GM19099 (cell line): ENCODE data around the gene EFHD1.

Experiments
- POLR2A ChIP-seq: IDR thresholded peaks from 3 replicates; pipeline ENCODE4 v1.6.1; 2011; ENCODE audit warnings: low read depth; ENCODE audit not compliant: insufficient read length; ENCODE audit errors: extremely low read depth

Gene EFHD1

DNA sequence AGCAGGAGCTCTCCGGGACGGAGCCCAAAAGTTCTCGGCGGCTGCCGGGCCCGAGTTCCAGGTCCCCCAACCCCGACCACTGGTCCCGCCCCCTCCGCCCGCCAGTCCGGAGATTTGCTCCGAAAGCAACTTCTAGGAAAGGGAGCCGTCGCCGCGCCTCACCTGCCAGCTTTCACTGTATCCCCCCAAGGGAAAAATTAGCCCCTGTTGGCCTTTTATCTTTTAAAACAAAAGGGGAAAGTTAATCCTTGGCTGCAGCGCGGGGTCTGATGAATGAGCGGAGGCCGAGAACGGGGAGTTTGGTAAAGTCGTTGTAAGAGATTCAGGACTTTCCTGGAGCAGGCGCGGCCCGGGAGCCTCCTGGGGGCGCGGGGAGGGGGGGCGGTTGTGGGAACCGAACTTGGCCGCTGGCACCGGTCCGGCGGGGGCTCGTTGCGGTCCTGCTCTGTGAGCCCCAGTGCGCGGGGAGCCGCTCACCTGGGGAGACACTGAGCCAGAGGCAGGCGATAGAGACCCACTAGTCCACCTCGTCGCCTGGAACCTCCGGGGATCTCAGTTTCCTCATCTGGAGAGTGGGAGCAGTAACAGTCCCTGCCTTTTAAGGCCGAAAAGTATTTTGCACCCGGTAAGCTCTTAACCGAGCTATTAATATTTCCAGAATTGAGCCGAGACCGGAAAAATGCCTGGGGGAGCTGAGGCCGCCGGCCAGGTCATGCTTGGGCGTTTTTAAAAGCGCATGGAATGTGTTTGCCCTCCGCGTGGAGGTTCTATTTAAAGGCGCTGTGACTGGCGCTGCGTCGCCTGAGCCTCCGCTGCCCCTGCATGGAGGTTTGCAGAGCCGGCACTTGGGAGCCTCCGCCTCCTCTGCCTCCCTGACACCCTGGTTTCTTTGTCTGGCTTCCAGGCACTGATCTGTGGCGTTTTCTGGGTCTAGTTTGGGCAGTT, 1.1 kb downstream of the EFHD1 start:
- TF ChIP-seq POLR2A: no peak

DNA sequence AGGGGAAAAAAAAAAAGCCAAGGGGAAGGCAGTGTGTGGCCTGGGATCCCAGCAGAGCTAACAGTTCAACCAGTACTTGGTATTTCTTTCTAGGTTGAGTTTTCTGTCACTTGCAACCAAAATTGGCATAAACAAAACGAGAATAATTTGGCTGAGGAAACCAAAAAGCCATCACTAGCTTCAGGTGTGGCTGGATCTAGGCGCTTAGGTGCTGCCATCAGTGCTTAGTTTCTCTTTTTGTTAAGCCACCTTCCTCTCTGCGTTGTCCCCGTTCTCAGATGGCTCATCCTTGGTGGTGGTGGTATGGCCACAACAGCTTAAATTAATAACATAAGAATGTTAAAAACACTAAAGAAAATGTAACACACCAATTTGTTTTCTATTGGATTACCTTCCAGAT, 2.4 kb downstream of the EFHD1 start:
- no peak for TF ChIP-seq POLR2A

DNA sequence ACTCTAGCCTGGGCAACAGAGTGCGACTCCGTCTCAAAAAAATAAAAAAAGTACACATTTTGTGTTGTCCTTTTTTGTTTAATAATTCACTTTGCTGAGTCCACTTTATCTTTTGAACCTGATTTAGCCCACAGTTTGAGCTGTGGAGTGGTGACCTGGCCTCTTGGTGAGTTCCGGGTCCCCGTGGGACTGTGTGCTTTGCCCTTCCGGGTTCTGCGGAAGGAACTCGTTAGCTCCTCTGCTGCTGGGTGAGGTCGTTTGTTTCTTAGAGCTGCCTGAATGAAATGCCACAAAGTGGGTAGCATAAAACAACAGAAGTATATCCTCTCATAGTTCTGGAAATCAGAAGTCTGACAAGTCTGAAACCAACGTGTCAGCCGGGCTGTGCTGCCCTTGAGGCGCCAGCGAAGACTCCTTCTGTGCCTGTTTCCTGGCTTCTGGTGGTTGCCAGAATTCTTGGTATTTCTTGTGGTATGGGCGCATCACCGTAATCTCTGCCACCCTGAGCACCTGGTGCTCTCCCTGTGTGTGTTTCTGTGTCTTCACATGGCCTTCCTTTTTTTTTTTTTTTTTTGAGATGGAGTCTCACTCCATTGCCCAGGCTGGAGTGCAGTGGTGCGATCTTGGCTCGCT, 3.5 kb downstream of the EFHD1 start:
- TF ChIP-seq POLR2A: no peak

DNA sequence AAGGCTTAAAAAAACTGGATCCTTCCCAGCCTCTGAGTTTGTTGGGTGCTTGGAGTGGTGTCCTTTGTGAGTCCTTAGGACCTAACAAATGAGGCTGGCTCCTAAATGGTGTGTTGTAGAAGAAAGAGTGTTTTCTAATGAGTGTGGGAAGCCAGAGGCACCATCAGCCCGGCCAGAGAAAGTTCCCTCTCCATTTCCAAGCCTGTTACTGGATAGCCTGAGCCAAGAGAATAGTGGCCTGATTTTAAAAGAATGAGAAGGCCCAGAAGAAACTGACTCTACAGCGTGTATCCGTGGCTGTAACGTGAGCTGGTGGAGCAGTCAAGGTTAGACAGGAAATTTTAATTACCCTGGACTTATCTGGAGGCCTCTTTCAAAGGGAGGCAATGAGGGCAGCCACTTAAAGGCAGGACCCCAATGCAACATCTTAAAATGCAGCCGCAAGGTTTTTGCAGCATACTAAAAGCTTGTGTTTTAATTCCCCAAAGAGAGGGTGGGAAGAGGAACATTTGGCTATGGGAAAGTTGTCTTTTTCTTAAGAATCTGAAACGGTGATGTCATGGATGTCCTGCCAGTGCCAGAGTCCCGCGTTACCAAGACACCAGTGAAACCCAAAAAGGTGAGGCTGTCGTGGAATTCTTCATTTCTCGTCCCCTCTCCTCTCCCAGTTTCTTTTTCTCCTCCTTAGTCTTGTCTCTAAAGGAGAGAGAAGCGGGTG, 4.6 kb downstream of the EFHD1 start:
- no peak for TF ChIP-seq POLR2A

DNA sequence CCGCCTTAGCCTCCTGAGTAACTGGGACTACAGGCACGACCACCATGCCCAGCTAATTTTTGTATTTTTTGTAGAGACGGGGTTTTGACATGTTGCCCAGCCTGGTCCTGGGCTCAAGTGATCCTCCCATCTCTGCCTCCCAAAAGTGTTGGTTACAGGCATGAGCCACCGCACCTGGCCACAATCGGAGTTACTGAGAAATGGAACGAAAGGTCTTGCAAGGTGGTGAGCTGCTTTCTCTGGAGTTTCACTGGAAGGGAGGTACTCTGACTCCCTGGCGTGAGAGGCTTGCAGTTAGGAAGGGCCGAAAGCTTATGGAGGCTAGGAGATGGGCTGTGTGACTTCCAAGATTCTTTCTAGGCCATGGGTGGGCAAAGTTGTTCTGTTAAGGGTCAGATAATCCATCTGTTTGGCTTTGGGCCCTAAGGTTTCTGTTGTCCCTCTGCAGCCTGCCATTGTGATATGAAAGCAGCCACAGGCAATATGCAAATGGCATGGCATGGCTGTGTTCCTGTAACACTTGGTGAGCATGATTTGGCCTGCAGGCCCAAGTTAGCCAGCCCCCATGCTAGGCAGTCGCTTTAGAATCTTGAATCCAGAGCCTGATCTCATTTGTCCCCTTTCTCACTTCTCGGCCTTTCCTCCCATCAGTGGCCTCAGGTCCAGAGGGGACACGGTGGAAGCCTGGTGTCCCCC, 7.9 kb downstream of the EFHD1 start:
- TF ChIP-seq POLR2A: no peak

DNA sequence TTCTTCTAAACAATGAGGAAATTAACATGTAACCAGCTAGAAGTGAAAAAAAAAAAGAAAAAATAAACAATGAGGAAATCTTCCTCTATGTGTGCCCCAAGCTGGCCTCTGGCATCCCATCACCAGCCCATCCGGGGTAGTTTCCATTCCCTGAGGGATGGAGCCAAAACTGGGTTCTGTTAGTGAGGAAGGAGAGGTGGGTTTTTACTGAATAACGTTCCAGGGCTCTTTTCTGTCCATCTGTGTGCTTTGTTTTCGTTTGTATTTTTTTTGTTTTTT, 9.7 kb downstream of the EFHD1 start:
- no peak for TF ChIP-seq POLR2A

DNA sequence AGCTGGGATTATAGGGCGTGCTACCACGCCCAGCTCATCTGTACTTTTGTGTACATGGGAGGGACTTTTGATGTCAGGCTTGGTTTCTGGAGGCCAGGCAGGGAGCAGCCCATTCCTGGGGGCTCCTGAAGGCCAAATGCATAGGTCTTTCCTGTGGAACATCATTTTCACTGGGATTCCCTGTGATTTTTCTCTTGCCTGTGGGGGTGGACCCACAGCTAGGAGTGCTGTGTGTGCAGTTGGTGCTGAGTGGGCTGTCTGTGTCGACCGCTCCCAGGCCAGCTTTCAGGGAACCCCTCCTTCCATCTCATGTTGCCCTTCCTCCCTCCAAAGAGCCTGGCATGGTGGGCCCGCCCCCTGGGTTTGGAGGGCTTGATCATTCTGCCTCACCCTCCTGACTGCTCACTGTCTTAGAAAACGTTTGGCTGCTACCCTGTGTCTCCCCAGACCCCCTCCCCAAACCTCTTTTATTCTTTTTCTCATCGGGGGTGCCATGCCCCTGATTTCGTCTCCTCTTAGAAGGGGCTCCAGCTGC, 10.5 kb downstream of the EFHD1 start:
- TF ChIP-seq POLR2A: no peak

DNA sequence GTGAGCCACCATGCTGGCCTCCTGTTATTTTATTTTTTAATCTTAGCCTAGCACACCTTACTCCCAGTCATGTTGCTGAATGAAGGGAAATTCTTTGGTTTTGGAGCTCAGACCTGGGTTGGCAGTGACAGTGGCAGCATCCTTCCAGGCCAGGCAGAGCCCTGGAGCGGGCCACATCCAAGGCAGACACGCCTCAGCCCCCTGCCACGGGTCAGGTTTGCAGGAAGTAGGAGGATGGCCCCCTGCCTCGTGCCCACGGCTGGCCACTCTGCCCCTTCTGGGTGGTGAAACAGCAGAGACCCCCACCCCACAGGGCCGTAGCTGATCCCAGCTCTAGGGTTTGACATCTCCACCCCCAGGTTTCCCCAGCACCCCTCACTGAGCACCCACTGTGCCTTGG, 11.7 kb downstream of the EFHD1 start:
- no peak for TF ChIP-seq POLR2A

DNA sequence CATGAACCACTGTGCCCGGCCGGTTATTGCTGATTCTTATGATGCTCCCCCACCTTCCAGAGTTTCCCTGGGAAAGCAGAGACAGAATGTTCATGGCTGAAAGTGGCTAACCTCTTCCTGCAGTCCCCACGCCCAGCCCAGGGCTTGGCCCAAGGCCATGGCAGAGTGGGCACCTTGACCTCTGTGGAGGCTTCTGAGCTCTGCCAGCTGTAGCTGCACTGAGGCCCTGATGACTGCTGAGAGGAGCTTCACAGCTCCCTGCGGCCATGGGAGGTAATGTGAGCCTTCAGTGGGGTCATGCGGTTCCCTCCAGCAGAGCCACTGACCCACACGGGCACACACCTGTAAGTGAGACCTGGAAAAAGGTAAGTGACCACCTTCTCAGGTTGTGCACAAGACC, 13.3 kb downstream of the EFHD1 start:
- TF ChIP-seq POLR2A: no peak

DNA sequence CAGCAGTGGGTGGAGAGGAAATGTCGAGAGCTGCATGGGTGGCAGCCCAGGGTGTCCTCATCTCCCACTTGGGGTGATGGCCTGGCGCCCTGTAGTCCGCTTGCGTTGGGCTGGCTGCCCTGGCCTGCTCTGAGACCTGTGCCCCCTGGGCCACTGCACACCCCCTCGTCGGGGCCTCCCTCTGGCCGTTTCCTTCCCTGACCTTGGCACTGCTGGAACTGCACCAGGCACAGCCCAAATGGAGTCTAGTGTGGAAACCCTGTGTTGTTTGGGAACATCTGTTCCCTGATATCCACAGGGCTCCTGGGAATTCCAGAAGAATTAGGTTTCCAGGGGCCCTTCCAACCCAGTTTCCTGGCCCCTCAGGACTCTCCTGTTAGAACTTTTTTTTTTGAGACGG, 13.9 kb downstream of the EFHD1 start:
- TF ChIP-seq POLR2A: no peak

DNA sequence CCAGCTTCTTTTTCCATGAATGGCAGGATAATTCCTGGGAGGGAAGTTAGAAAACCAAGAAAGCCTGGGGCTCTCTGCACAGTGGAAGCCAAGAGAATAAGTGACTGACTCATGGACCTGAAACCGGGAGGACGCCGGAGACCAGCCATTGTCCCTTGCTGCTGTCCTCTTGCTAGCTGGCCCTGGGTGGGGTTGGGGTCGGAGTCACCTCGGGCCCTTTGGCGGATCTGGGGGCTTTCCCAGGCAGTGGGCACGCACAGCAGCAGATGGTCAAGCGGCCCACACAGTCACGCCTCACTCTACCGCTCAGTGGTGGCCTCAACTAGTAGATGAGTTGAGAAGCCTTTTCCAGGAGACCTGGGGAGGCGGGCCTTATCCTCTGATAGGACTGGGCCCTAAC, 15.6 kb downstream of the EFHD1 start:
- TF ChIP-seq POLR2A: no peak

DNA sequence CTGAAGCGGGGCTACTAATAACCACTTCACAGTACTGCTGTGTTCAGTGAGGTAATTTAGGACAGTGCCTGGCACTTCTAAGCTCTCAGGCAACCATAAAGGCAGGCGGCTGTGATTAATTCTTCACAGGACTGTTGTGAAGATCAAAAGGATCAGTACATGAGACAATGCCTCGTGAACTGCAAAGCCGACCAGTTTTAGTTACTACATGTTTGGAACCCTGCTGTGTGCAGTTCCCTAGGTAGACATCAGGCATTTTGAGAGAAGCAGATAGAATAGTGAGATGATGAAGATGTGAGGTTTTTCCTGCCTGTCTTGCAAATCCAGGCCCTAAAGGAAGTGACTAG, 19.1 kb downstream of the EFHD1 start:
- TF ChIP-seq POLR2A: no peak

DNA sequence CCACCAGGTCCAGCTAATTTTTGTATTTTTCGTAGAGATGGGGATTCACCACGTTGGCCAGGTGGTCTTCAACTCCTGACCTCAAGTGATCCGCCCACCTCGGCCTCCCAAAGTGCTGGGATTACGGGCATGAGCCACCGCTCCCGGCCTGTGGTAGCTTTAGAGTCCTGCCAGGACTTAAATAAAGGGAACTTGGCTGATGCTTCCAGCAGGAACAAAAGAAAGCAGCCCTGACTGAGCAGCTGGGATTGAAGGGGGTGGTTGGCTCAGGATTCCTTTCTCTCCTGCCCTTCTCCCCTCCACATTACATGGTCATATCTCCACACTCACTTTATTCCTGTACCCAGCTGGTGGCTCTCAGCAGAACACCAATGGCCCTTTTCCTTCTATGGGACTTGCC, 20.0 kb downstream of the EFHD1 start:
- no peak for TF ChIP-seq POLR2A

DNA sequence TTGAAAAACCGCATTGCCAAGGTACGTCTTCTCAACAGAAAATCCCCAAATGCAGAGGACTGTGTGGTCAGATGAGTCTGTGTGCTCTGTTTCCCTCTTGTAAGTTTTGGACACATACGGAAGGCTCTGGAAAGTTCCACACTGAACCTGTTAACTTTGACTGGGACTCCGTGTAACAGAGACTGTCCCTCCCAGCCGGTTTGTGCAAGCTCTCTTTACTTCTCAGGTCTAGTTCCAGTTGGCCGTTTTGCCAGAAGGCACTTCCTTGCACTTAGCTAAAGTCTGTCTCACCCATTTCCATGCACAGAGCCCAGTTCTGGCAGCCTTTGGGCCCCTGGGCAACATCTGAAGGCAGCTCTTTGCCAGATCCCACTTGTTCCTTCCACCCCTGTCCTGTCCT, 22.0 kb downstream of the EFHD1 start:
- TF ChIP-seq POLR2A: no peak

DNA sequence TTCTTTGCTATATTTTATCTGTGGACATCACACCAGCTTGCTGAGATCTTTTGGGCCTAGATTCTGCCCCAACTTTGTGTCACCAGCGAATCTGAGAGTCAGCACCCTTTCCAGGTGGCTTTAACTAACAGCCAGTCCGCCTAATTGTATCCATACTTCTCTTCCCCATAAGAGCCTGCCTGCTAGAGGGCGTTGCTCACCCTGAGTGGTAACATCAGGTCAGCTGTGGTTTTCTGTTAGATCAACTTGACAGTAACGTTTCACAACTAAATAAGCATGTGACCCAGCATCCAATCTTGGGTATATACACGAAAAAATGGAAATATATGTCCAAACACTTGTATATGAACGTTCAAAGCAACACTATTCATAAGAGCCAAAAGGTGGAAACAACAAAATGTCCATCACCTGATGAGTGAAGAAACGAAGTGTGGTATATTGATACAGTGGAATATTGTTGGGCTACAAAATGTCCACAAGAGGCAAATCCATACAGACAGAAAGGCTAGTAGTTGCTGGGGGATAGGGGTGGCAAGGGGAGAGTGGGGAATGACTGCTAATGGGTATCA, 24.9 kb downstream of the EFHD1 start:
- TF ChIP-seq POLR2A: no peak
